IMR-90 (cell line): ENCODE results near the gene AGAP1. TPM values are rescaled to one million over a fixed set of nuclear protein-coding genes. Genes with fewer than 3 reads are reported as not detected.

ENCODE experiments used
- ATAC-seq: fragments of 200-7000 bp; cut with Tn5 transposase; 2 replicates; pipeline ENCODE4 v1.9.1; 2020; ENCODE audit warnings: low read depth, mild to moderate bottlenecking, moderate library complexity
- BruUV-seq: library from RNA; stranded (reverse); fragments of 400-500 nt; replicated peaks from 2 replicates; lab custom pipeline; 2021; lab: Mats Ljungman, UMichigan
- CTCF ChIA-PET: fragments of 300-600 bp; formaldehyde crosslinking; extraction: SDS; loops from one replicate; lab custom pipeline; 2021; ENCODE audit warnings: antibody characterized with exemption; lab: Yijun Ruan, JAX
- POLR2A ChIA-PET: fragments of 300-600 bp; sonication (Branson Sonifier 250); formaldehyde crosslinking; loops from one replicate; lab custom pipeline; 2022; ENCODE audit warnings: antibody characterized with exemption; ENCODE audit not compliant: unreplicated experiment; lab: Charles Lee
- DNase-seq: peaks from one replicate; pipeline ENCODE4 v3.0.0; 2013
- H2AFZ ChIP-seq: replicated peaks from 2 replicates; pipeline ENCODE3; 2013; ENCODE audit warnings: low read length, mild to moderate bottlenecking; ENCODE audit not compliant: poor library complexity
- H2AK5ac ChIP-seq: 2 replicates; pipeline ENCODE4 v1.6.1; 2013; ENCODE audit warnings: low read depth, low read length, inconsistent platforms
- H2AK9ac ChIP-seq: replicated peaks from 2 replicates; pipeline ENCODE3; 2013; ENCODE audit warnings: mild to moderate bottlenecking, low read depth, low read length, moderate library complexity; ENCODE audit not compliant: poor library complexity
- H2BK120ac ChIP-seq: 2 replicates; pipeline ENCODE4 v1.6.1; 2013; ENCODE audit warnings: low read depth, low read length, inconsistent platforms
- H2BK15ac ChIP-seq: 3 replicates; pipeline ENCODE4 v1.6.1; 2013; ENCODE audit warnings: low read depth, low read length, inconsistent platforms
- H2BK20ac ChIP-seq: 2 replicates; pipeline ENCODE4 v1.6.1; 2013; ENCODE audit warnings: low read depth, mild to moderate bottlenecking, inconsistent platforms, low read length, moderate library complexity
- H2BK5ac ChIP-seq: 2 replicates; pipeline ENCODE4 v1.6.1; 2013; ENCODE audit warnings: mild to moderate bottlenecking, low read depth, low read length, inconsistent platforms; ENCODE audit not compliant: poor library complexity, severe bottlenecking
- H3K14ac ChIP-seq: replicated peaks from 2 replicates; pipeline ENCODE4 v1.6.1; 2013; ENCODE audit warnings: low read depth, low read length, inconsistent platforms
- H3K18ac ChIP-seq: 2 replicates; pipeline ENCODE4 v1.6.1; 2013; ENCODE audit warnings: low read depth, low read length, control low read depth
- H3K23ac ChIP-seq: 2 replicates; pipeline ENCODE4 v1.6.1; 2013; ENCODE audit warnings: low read depth, low read length, inconsistent platforms
- H3K27ac ChIP-seq: 2 replicates; pipeline ENCODE4 v1.5.1; 2013; ENCODE audit warnings: mild to moderate bottlenecking, control low read depth, low read length; ENCODE audit not compliant: insufficient read depth
- H3K27me3 ChIP-seq: 2 replicates; pipeline ENCODE4 v1.6.1; 2013; ENCODE audit warnings: low read length; ENCODE audit not compliant: control insufficient read depth, insufficient read depth
- H3K36me3 ChIP-seq: 2 replicates; pipeline ENCODE4 v1.6.1; 2013; ENCODE audit warnings: low read length, mixed read lengths; ENCODE audit not compliant: control insufficient read depth, insufficient read depth
- H3K4ac ChIP-seq: 2 replicates; pipeline ENCODE4 v1.6.1; 2013; ENCODE audit warnings: low read depth, low read length, inconsistent platforms
- H3K4me1 ChIP-seq: 2 replicates; pipeline ENCODE4 v1.6.1; 2013; ENCODE audit warnings: low read length, mixed read lengths; ENCODE audit not compliant: control insufficient read depth, insufficient read depth
- H3K4me2 ChIP-seq: 2 replicates; pipeline ENCODE4 v1.6.1; 2013; ENCODE audit warnings: low read depth, mild to moderate bottlenecking, control low read depth, low read length, moderate library complexity
- H3K4me3 ChIP-seq: 2 replicates; pipeline ENCODE4 v1.5.1; 2013; ENCODE audit warnings: low read depth, mild to moderate bottlenecking, control low read depth, low read length, moderate library complexity; ENCODE audit not compliant: insufficient read depth
- H3K56ac ChIP-seq: 2 replicates; pipeline ENCODE4 v1.6.1; 2013; ENCODE audit warnings: low read length, inconsistent platforms; ENCODE audit not compliant: insufficient read depth; ENCODE audit errors: extremely low read depth
- H3K79me1 ChIP-seq, 2 experiments: 2 replicates each; pipeline ENCODE4 v1.6.1; 2013; ENCODE audit warnings: low read length in 2 of 2, inconsistent platforms in 1 of 2, low read depth in 1 of 2
- H3K9ac ChIP-seq: 2 replicates; pipeline ENCODE4 v1.6.1; 2013; ENCODE audit warnings: low read depth, low read length, control low read depth
- H3K9me1 ChIP-seq: 2 replicates; pipeline ENCODE4 v1.6.1; 2013; ENCODE audit warnings: low read length, inconsistent platforms; ENCODE audit not compliant: insufficient read depth
- H3K9me3 ChIP-seq: 2 replicates; pipeline ENCODE4 v1.6.1; 2013; ENCODE audit warnings: low read length; ENCODE audit not compliant: control insufficient read depth, insufficient read depth
- H4K20me1 ChIP-seq: 2 replicates; pipeline ENCODE4 v1.6.1; 2013; ENCODE audit warnings: low read length, inconsistent platforms; ENCODE audit not compliant: insufficient read depth
- H4K5ac ChIP-seq: 2 replicates; pipeline ENCODE4 v1.6.1; 2013; ENCODE audit warnings: mild to moderate bottlenecking, low read depth, low read length, control low read depth
- H4K8ac ChIP-seq, 2 experiments: 2 replicates each; pipeline ENCODE4 v1.6.1; 2013; ENCODE audit warnings: low read depth in 2 of 2, low read length in 2 of 2, control low read depth in 1 of 2, inconsistent platforms in 1 of 2
- H4K91ac ChIP-seq: 2 replicates; pipeline ENCODE4 v1.6.1; 2013; ENCODE audit warnings: low read depth, low read length, inconsistent platforms; ENCODE audit not compliant: insufficient read depth
- BHLHE40 ChIP-seq: fragments of 150-350 bp; IDR thresholded peaks from 2 replicates; pipeline ENCODE4 v1.6.1; 2016; ENCODE audit warnings: mild to moderate bottlenecking, low read depth, low read length
- CEBPB ChIP-seq: IDR thresholded peaks from 2 replicates; pipeline ENCODE4 v1.6.1; 2012; ENCODE audit warnings: low read depth, low read length, improper control_type of control experiment
- CHD1 ChIP-seq: IDR thresholded peaks from 2 replicates; pipeline ENCODE4 v1.6.1; 2012; ENCODE audit warnings: low read depth, low read length, improper control_type of control experiment
- FOS ChIP-seq: fragments of 150-350 bp; IDR thresholded peaks from 2 replicates; pipeline ENCODE4 v1.6.1; 2016; ENCODE audit warnings: low read depth, low read length
- MAFK ChIP-seq: IDR thresholded peaks from 2 replicates; pipeline ENCODE4 v1.6.1; 2012; ENCODE audit warnings: low read depth, low read length, improper control_type of control experiment
- MAZ ChIP-seq: IDR thresholded peaks from 2 replicates; pipeline ENCODE4 v1.6.1; 2012; ENCODE audit warnings: low read depth, mild to moderate bottlenecking, low read length, improper control_type of control experiment, moderate library complexity, borderline replicate concordance
- MXI1 ChIP-seq: IDR thresholded peaks from 2 replicates; pipeline ENCODE4 v1.6.1; 2012; ENCODE audit warnings: low read depth, mild to moderate bottlenecking, low read length, moderate library complexity, borderline replicate concordance
- NFE2L2 ChIP-seq: fragments of 150-350 bp; IDR thresholded peaks from 2 replicates; pipeline ENCODE4 v1.6.1; 2016; ENCODE audit warnings: low read depth, mild to moderate bottlenecking, low read length
- POLR2A ChIP-seq: IDR thresholded peaks from 2 replicates; pipeline ENCODE4 v1.6.1; 2012; ENCODE audit warnings: mild to moderate bottlenecking, low read depth, low read length
- RAD21 ChIP-seq: IDR thresholded peaks from 2 replicates; pipeline ENCODE4 v1.6.1; 2012; ENCODE audit warnings: low read length, improper control_type of control experiment
- RCOR1 ChIP-seq: IDR thresholded peaks from 2 replicates; pipeline ENCODE4 v1.6.1; 2012; ENCODE audit warnings: mild to moderate bottlenecking, low read length, improper control_type of control experiment; ENCODE audit not compliant: insufficient replicate concordance
- RFX5 ChIP-seq: IDR thresholded peaks from 2 replicates; pipeline ENCODE4 v1.8.0; 2012; ENCODE audit warnings: low read depth, mild to moderate bottlenecking, low read length, moderate library complexity
- SMC3 ChIP-seq: fragments of 150-350 bp; IDR thresholded peaks from 2 replicates; pipeline ENCODE4 v1.6.1; 2016; ENCODE audit warnings: low read depth, mild to moderate bottlenecking, antibody characterized with exemption, low read length, moderate library complexity
- WGBS, 2 experiments: methylation state at CpG; one replicate each; pipeline versions ENCODE4 v1.1.5 to v1.1.7; 2013; ENCODE audit warnings: missing lambda C conversion rate in 2 of 2; ENCODE audit not compliant: insufficient read length in 1 of 2; ENCODE audit errors: extremely low coverage in 2 of 2; 5-methylcytosine and 5-hydroxymethylcytosine counted together
- dilution Hi-C: fragments of 300-500 bp; cut with HindIII; formaldehyde crosslinking; loops from one replicate; pipeline ENCODE4 v1.14.3; 2018; ENCODE audit warnings: low sequenced_read_pairs; ENCODE audit not compliant: unreplicated experiment
- in situ Hi-C: fragments of 300-500 bp; cut with MboI; formaldehyde crosslinking; loops from 3 replicates; pipeline ENCODE4 v1.14.3; 2019; ENCODE audit warnings: low sequenced_read_pairs, inconsistent platforms, mixed read lengths
- intact Hi-C: fragments of 100-400 bp; cut with micrococcal nuclease; formaldehyde crosslinking; loops from 2 replicates; pipeline ENCODE4 v1.10.0; 2022
- polyA plus RNA-seq, 3 experiments: library from polyadenylated mRNA; depleted of rRNA; stranded (reverse); fragments of >200 nt; gene quantifications; 2 replicates each; pipeline ENCODE4 v1.2.3, GENCODE V29; 2012; ENCODE audit warnings: low replicate concordance in 1 of 3
- total RNA-seq: library from RNA; depleted of rRNA; stranded (reverse); fragments of >200 nt; gene quantifications from 2 replicates; pipeline ENCODE4 v1.2.3, GENCODE V29; 2012
- TF ChIP-seq, protein P1 (sequence below): fragments of 150-350 bp; IDR thresholded peaks from 2 replicates; pipeline ENCODE4 v1.6.1; 2017; ENCODE audit warnings: mild to moderate bottlenecking, antibody characterized with exemption, low read length, low read depth
- TF ChIP-seq, protein P2 (sequence below): conservative IDR thresholded peaks from 2 replicates; pipeline ENCODE4 v1.5.1; 2012; ENCODE audit warnings: mild to moderate bottlenecking, low read depth, low read length, improper control_type of control experiment
- TF ChIP-seq, protein P3 (sequence below): fragments of 150-350 bp; IDR thresholded peaks from 2 replicates; pipeline ENCODE4 v1.6.1; 2016; ENCODE audit warnings: low read depth, mild to moderate bottlenecking, low read length, moderate library complexity, borderline replicate concordance

Gene AGAP1
- total and polyA plus RNA-seq, 2 of the 4 experiments (the other 2 are of a cell fraction) = 15.1 to 16.4 TPM

DNA sequence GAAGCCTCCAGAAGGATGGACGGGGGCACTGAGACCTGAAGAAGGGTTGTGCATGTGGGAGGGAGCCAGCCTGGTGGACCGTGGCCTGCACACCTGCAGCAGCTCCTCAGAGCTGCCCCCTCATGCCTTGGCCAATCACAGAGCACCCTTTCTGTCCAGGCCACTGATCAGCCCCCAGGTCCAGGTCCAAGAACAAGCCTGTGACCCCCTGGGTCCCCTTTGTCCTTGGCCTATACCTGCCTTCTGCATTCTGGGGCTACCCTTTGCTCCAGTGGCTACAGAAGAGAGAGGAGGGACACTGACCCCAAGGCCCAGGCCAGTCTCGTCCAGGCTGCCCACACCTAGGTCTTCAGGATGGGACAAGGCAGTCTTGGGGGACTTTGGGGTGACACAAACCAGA is 62.2 kb downstream of the AGAP1 start:
- CTCF ChIA-PET = no interaction called here
- Histone ChIP-seq H3K14ac (no peak overlapping the region), H2BK120ac (no peak overlapping the region), H3K27me3 (no peaks in the 10 kb centered on the region), H4K20me1 (peaks cover 87% of the 10 kb centered on the region), H3K18ac (no peak overlapping the region), H3K9ac (no peak overlapping the region), H3K23ac (no peak overlapping the region), H3K4me2 (no peak overlapping the region), H3K27ac (no peak overlapping the region), H2AK9ac (no peak overlapping the region), H3K9me1 (peaks cover 18% of the 10 kb centered on the region), H3K56ac (no peak overlapping the region), H4K91ac (no peak overlapping the region), H3K4ac (no peak overlapping the region), H3K4me3 (no peak overlapping the region), H3K79me1 (peaks cover 35 to 73% of the 10 kb centered on the region in 2 experiments), H2BK5ac (no peak overlapping the region), H3K36me3 (no peaks in the 10 kb centered on the region), H2BK15ac (no peak overlapping the region), H2AFZ (no peak overlapping the region), H2AK5ac (no peak overlapping the region), H3K4me1 (peaks cover 6% of the 10 kb centered on the region; the same call in 1 of the 2 replicates), H3K9me3 (no peaks in the 10 kb centered on the region), H2BK20ac (no peak overlapping the region), H4K5ac (no peak overlapping the region), H4K8ac (no peak overlapping the region)
- DNase-seq = no peak
- dilution Hi-C loops (no loop called here), in situ Hi-C loops (no loop called here), intact Hi-C loops (no loop called here)
- 100% methylated on average over 1 of the region's 3 CpGs; no CpG with 5 or more reads in 1 of the 2 experiments for WGBS, 2 experiments
- no TSS peak for BruUV-seq
- POLR2A ChIA-PET = no interaction called here
- no peak for TF ChIP-seq MXI1
- TF ChIP-seq MAFK = no peak
- TF ChIP-seq CHD1 = no peak
- TF ChIP-seq, protein P1, sequence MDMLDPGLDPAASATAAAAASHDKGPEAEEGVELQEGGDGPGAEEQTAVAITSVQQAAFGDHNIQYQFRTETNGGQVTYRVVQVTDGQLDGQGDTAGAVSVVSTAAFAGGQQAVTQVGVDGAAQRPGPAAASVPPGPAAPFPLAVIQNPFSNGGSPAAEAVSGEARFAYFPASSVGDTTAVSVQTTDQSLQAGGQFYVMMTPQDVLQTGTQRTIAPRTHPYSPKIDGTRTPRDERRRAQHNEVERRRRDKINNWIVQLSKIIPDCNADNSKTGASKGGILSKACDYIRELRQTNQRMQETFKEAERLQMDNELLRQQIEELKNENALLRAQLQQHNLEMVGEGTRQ = no peak
- TF ChIP-seq, protein P2, sequence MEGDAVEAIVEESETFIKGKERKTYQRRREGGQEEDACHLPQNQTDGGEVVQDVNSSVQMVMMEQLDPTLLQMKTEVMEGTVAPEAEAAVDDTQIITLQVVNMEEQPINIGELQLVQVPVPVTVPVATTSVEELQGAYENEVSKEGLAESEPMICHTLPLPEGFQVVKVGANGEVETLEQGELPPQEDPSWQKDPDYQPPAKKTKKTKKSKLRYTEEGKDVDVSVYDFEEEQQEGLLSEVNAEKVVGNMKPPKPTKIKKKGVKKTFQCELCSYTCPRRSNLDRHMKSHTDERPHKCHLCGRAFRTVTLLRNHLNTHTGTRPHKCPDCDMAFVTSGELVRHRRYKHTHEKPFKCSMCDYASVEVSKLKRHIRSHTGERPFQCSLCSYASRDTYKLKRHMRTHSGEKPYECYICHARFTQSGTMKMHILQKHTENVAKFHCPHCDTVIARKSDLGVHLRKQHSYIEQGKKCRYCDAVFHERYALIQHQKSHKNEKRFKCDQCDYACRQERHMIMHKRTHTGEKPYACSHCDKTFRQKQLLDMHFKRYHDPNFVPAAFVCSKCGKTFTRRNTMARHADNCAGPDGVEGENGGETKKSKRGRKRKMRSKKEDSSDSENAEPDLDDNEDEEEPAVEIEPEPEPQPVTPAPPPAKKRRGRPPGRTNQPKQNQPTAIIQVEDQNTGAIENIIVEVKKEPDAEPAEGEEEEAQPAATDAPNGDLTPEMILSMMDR = no peak
- TF ChIP-seq MAZ = no peak
- TF ChIP-seq BHLHE40 = no peak
- TF ChIP-seq RCOR1 = no peak
- TF ChIP-seq POLR2A = no peak
- no peak for TF ChIP-seq SMC3
- TF ChIP-seq, protein P3, sequence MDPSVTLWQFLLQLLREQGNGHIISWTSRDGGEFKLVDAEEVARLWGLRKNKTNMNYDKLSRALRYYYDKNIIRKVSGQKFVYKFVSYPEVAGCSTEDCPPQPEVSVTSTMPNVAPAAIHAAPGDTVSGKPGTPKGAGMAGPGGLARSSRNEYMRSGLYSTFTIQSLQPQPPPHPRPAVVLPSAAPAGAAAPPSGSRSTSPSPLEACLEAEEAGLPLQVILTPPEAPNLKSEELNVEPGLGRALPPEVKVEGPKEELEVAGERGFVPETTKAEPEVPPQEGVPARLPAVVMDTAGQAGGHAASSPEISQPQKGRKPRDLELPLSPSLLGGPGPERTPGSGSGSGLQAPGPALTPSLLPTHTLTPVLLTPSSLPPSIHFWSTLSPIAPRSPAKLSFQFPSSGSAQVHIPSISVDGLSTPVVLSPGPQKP = no peak
- no peak for TF ChIP-seq RFX5
- TF ChIP-seq FOS = no peak
- TF ChIP-seq CEBPB = no peak
- TF ChIP-seq NFE2L2 = no peak
- TF ChIP-seq RAD21 = no peak
- ATAC-seq = no peak
